AG09319 (cell line): Measurements from ENCODE around the gene CLOCK.
A peak's percentile ranks its signal among the peaks of the same experiment; 100 is the strongest.
"Not testable (repeated sequence)": the region's sequence is repeated elsewhere in the genome, so short reads cannot be mapped to it uniquely, and the experiment has no call there.

Experiments used
- DNase-seq: peaks from one replicate; pipeline ENCODE4 v3.0.0-alpha.2; 2010; ENCODE audit warnings: low read depth; ENCODE audit errors: extremely low read depth
- CTCF ChIP-seq: IDR thresholded peaks from 2 replicates; pipeline ENCODE4 v1.5.1; 2011; ENCODE audit warnings: low read depth, mild to moderate bottlenecking, inconsistent platforms, low read length, moderate library complexity

Gene CLOCK

GRCh38 chr4:55546756-55547465, at the start of gene CLOCK:
Gene CLOCK (minus strand): TSS chr4:55546909. CDS start chr4:55482785, 64,124 bp downstream.
- peak; percentile 36 for TF ChIP-seq CTCF
- peak; percentile 73 for DNase-seq

- TF ChIP-seq CTCF: no peak
- no peak for DNase-seq
Measured at GRCh38 chr4:55592014-55592413, 45.3 kb upstream of the CLOCK start, which contains the start of gene PDCL2. Gene PDCL2 (minus strand): TSS chr4:55592245. CDS start chr4:55592109, 136 bp downstream.

GRCh38 chr4:55588160-55588559, 41.5 kb upstream of the CLOCK start:
- TF ChIP-seq CTCF: no peak
- no peak for DNase-seq

GRCh38 chr4:55582773-55583172, 36.1 kb upstream of the CLOCK start:
- not testable (repeated sequence) for DNase-seq

- DNase-seq: no peak
- TF ChIP-seq CTCF: no peak
Measured at GRCh38 chr4:55578341-55579010, 31.8 kb upstream of the CLOCK start.

GRCh38 chr4:55575513-55575912, 28.8 kb upstream of the CLOCK start:
- no peak for DNase-seq
- no peak for TF ChIP-seq CTCF

- no peak for DNase-seq
- TF ChIP-seq CTCF: no peak
Measured at GRCh38 chr4:55574252-55574651, 27.5 kb upstream of the CLOCK start.
